Testis (tissue), 2 donors: Measurements from ENCODE around the gene ZC3H7B.

Experiments
- CTCF ChIP-seq, 3 experiments: fragments of 450-650 bp in 2 of 3; fragments of 200-600 bp in 1 of 3; sonication (generic) in 1 of 3; IDR thresholded peaks; one replicate each; pipeline ENCODE4 v1.5.1; 2016 to 2019; ENCODE audit warnings: antibody characterized with exemption in 3 of 3, mild to moderate bottlenecking in 2 of 3, moderate library complexity in 1 of 3
- POLR2A ChIP-seq: fragments of 450-650 bp; IDR thresholded peaks from one replicate; pipeline ENCODE4 v1.6.1; 2017; ENCODE audit warnings: antibody characterized with exemption, mild to moderate bottlenecking, moderate library complexity

GRCh38 chr22:41311487-41311886, 10.2 kb downstream of the ZC3H7B start:
- no peak for TF ChIP-seq CTCF (IDR thresholded peaks at IDR 0.05)
- no peak for TF ChIP-seq POLR2A
